ENCODE data around the gene SERPINI2.

Gene SERPINI2

GRCh38 chr3:167397826-167398225, 76.0 kb downstream of the SERPINI2 start:
- Histone ChIP-seq H3K36me3 (ENCODE audit: control insufficient read depth, insufficient read depth, low read length) (no peaks in the 10 kb centered on the region), H3K27me3 (replicated peaks; ENCODE audit: control insufficient read depth, insufficient read depth, low read length, poor library complexity, severe bottlenecking) (no peaks in the 10 kb centered on the region), H3K4me1 (ENCODE audit: control insufficient read depth, insufficient read depth, low read length, poor library complexity, severe bottlenecking) (no peaks in the 10 kb centered on the region), H3K27ac (ENCODE audit: insufficient read depth, low read length, poor library complexity, severe bottlenecking) (no peak overlapping the region), H3K4me3 (ENCODE audit: insufficient read depth, low read depth, low read length, poor library complexity, severe bottlenecking) (no peak overlapping the region), H3K9me3 (ENCODE audit: control insufficient read depth, low read length) (no peaks in the 10 kb centered on the region)
- no peak for DNase-seq

GRCh38 chr3:167396075-167396474, 77.8 kb downstream of the SERPINI2 start:
- Histone ChIP-seq H3K27me3 (replicated peaks; ENCODE audit: control insufficient read depth, insufficient read depth, low read length, poor library complexity, severe bottlenecking) (no peaks in the 10 kb centered on the region), H3K9me3 (ENCODE audit: control insufficient read depth, low read length) (no peaks in the 10 kb centered on the region), H3K36me3 (ENCODE audit: control insufficient read depth, insufficient read depth, low read length) (no peaks in the 10 kb centered on the region), H3K4me1 (ENCODE audit: control insufficient read depth, insufficient read depth, low read length, poor library complexity, severe bottlenecking) (no peaks in the 10 kb centered on the region), H3K27ac (ENCODE audit: insufficient read depth, low read length, poor library complexity, severe bottlenecking) (no peak overlapping the region), H3K4me3 (ENCODE audit: insufficient read depth, low read depth, low read length, poor library complexity, severe bottlenecking) (no peak overlapping the region)
- DNase-seq: no peak

GRCh38 chr3:167394003-167394402, 79.8 kb downstream of the SERPINI2 start:
- DNase-seq: no peak
- no peaks in the 10 kb centered on the region for H3K27me3 ChIP-seq (replicated peaks; ENCODE audit: control insufficient read depth, insufficient read depth, low read length, poor library complexity, severe bottlenecking)
- H3K4me3 ChIP-seq (ENCODE audit: insufficient read depth, low read depth, low read length, poor library complexity, severe bottlenecking): no peak overlapping the region
- no peaks in the 10 kb centered on the region for H3K4me1 ChIP-seq (ENCODE audit: control insufficient read depth, insufficient read depth, low read length, poor library complexity, severe bottlenecking)
- no peaks in the 10 kb centered on the region for H3K9me3 ChIP-seq (ENCODE audit: control insufficient read depth, low read length)
- no peaks in the 10 kb centered on the region for H3K36me3 ChIP-seq (ENCODE audit: control insufficient read depth, insufficient read depth, low read length)
- no peak overlapping the region for H3K27ac ChIP-seq (ENCODE audit: insufficient read depth, low read length, poor library complexity, severe bottlenecking)

Measured in effector memory CD4-positive, alpha-beta T cell (primary cell).